Sigmoid colon (tissue), 7 donors: ENCODE results near the gene THRA. TPM values are rescaled to one million over a fixed set of nuclear protein-coding genes. Genes with fewer than 3 reads are reported as not detected.
A peak's percentile ranks its signal among the peaks of the same experiment; 100 is the strongest.

Experiments used
- DNase-seq: peaks from one replicate; pipeline ENCODE4 v3.0.0-alpha.2; 2019
- H3K27ac ChIP-seq, 4 donors: fragments of 200-600 bp; sonication (generic); one replicate each; pipeline ENCODE4 v1.5.1; 2016 to 2019; ENCODE audit warnings: mild to moderate bottlenecking in 1 of 4
- H3K27me3 ChIP-seq, 3 donors: fragments of 200-600 bp; sonication (generic); one replicate each; pipeline ENCODE4 v1.5.1; 2019; ENCODE audit warnings: mild to moderate bottlenecking in 1 of 3
- H3K36me3 ChIP-seq, 4 donors: fragments of 200-600 bp; sonication (generic); one replicate each; pipeline ENCODE4 v1.5.1; 2016 to 2019
- H3K4me1 ChIP-seq, 4 donors: fragments of 200-600 bp; sonication (generic); one replicate each; pipeline ENCODE4 v1.5.1; 2017 to 2019
- H3K4me3 ChIP-seq, 4 donors: fragments of 200-600 bp; sonication (generic); one replicate each; pipeline ENCODE4 v1.5.1; 2017 to 2019; ENCODE audit warnings: mild to moderate bottlenecking in 2 of 4, moderate library complexity in 1 of 4
- H3K9me3 ChIP-seq, 4 donors: fragments of 200-600 bp in 3 of 4; sonication (generic) in 3 of 4; one replicate each; pipeline versions ENCODE4 v1.5.1 to v1.6.1; 2013 to 2019
- EP300 ChIP-seq, 4 donors: sonication (generic); formaldehyde crosslinking; IDR thresholded peaks; one replicate each; pipeline ENCODE4 v1.6.1; 2017; ENCODE audit warnings: antibody characterized with exemption in 4 of 4
- POLR2A ChIP-seq, 2 donors: fragments of 450-650 bp; IDR thresholded peaks; one replicate each; pipeline ENCODE4 v1.6.1; 2016; ENCODE audit warnings: antibody characterized with exemption in 2 of 2, mild to moderate bottlenecking in 2 of 2, moderate library complexity in 2 of 2
- POLR2AphosphoS5 ChIP-seq, 4 donors: sonication (generic); formaldehyde crosslinking; IDR thresholded peaks; one replicate each; pipeline ENCODE4 v1.6.1; 2017; ENCODE audit warnings: antibody characterized with exemption in 4 of 4
- WGBS, 2 donors: extraction: QIAGEN DNeasy Blood & Tissue Kit; methylation state at CpG; one replicate each; pipeline ENCODE4 v1.1.7; 2013; 5-methylcytosine and 5-hydroxymethylcytosine counted together
- intact Hi-C: fragments of 100-400 bp; cut with DNase I; formaldehyde crosslinking; loops from one replicate; pipeline ENCODE4 v1.15.1; 2023
- polyA plus RNA-seq, 3 donors: library from polyadenylated mRNA; stranded (reverse); fragments of 200-250 nt; gene quantifications; one replicate each; pipeline ENCODE4 v1.2.3, GENCODE V29; 2013
- total RNA-seq, 4 donors: library from RNA; depleted of rRNA; stranded (reverse); fragments of >200 nt; gene quantifications; one replicate each; pipeline ENCODE4 v1.1.0, GENCODE V29; 2016
- TF ChIP-seq, protein P1 (sequence below), 4 experiments: fragments of 450-650 bp in 3 of 4; fragments of 200-600 bp in 1 of 4; IDR thresholded peaks; one replicate each; pipeline ENCODE4 v1.5.1; 2016 to 2019; ENCODE audit warnings: antibody characterized with exemption in 4 of 4, mild to moderate bottlenecking in 3 of 4, moderate library complexity in 2 of 4
- donor health status: healthy with polysubstance abuse.
- donor health status: Bipolar disorder and iron deficiency.
- donor health status: healthy.

THRA gene
- total and polyA plus RNA-seq, 7 donors: 25.4 to 86.1 (median 78.8) TPM

DNA sequence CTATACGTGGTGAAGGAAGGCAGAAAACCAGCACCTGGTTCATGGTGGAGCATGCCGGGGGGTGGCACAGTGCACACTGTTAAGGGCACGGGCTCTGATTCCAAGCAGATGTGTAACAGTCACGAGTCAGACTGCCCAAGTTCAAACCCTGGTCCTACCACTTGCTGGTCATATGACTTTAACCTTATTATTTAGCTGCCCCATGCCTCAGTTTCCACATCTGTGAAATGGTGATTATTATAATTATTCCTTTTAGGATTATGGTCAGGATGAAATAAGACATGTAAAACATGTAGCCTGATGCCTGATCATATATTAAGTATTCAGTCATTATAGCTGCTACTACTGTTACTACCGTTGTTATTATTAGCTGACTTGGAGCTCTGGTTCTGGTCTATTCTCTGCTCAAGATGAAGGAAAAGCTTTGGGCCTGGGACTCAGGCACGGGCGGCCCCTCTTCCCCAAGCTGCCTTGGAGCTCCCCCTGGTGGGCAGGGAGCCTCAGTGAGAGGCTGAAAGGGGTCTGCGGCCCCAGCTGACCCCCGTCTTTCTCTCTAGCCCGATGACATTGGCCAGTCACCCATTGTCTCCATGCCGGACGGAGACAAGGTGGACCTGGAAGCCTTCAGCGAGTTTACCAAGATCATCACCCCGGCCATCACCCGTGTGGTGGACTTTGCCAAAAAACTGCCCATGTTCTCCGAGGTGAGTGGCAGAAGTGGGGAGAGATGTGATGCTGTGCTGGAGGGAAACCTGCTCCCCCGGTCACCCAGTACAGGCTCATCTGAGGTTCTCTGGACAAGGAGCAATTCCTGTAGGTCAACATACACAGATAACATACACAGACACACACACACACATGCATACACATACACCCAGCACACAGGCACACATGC, 23.6 kb downstream of the THRA start:
- DNase-seq: no peak
- intact Hi-C loops: loop anchor here (2.0 kb wide), 1 partner anchor 24 kb away; the partner anchor contains the start of gene THRA
- 63 to 68% methylated on average over 17 of the region's 17 CpGs for WGBS, 2 donors
- no peaks in the 10 kb centered on the region for H3K9me3 ChIP-seq
- H3K27me3 ChIP-seq: no peaks in the 10 kb centered on the region
- H3K27ac ChIP-seq: peak overlapping the region; percentile 21 to 100 (median 69)
- no peak for TF ChIP-seq POLR2A (IDR thresholded peaks at IDR 0.05)
- TF ChIP-seq, protein P1, sequence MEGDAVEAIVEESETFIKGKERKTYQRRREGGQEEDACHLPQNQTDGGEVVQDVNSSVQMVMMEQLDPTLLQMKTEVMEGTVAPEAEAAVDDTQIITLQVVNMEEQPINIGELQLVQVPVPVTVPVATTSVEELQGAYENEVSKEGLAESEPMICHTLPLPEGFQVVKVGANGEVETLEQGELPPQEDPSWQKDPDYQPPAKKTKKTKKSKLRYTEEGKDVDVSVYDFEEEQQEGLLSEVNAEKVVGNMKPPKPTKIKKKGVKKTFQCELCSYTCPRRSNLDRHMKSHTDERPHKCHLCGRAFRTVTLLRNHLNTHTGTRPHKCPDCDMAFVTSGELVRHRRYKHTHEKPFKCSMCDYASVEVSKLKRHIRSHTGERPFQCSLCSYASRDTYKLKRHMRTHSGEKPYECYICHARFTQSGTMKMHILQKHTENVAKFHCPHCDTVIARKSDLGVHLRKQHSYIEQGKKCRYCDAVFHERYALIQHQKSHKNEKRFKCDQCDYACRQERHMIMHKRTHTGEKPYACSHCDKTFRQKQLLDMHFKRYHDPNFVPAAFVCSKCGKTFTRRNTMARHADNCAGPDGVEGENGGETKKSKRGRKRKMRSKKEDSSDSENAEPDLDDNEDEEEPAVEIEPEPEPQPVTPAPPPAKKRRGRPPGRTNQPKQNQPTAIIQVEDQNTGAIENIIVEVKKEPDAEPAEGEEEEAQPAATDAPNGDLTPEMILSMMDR (IDR thresholded peaks at IDR 0.05): peak; percentile 86 to 93 (median 90)
- TF ChIP-seq EP300 (IDR thresholded peaks at IDR 0.05): no peak
- peak in 3 of 4 donors; percentile 17 to 40 (median 17) for TF ChIP-seq POLR2AphosphoS5 (IDR thresholded peaks at IDR 0.05)
- H3K36me3 ChIP-seq: peaks cover 38 to 79% (median 59%) of the 10 kb centered on the region in 4 donors
- H3K4me1 ChIP-seq: peaks cover 0 to 43% (median 37%) of the 10 kb centered on the region in 4 donors
- H3K4me3 ChIP-seq: no peak overlapping the region

DNA sequence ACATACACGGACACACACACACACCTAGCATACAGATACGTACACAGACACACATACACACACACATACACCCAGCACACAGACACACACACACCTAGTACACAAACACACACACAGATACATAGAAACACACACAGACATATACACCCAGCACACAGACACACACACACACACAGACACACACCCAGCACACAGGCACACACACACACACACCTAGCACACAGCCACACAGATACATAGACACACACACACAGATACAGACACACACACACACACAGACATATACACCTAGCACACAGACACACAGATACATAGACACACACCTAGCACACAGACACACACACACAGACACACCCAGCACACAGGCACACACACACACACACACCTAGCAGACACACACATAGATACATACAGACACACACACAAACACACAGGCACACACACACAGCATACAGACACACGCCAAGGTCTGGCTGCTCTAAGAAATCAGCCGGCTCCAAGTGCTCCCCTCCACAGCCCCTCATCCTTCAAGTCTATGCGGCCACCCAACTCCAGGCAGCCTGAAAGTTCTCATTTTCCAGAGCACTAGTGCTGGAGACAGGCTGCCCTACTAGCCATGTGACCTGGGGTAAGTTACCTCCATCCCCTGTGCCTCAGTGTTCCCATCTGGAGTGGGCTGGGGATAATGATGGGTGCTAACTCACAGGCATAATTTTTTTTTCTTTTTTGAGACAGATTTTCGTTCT, 24.5 kb downstream of the THRA start:
- Histone ChIP-seq H3K4me1 (peaks cover 0 to 51% (median 46%) of the 10 kb centered on the region in 4 donors), H3K36me3 (peaks cover 38 to 73% (median 59%) of the 10 kb centered on the region in 4 donors), H3K9me3 (no peaks in the 10 kb centered on the region), H3K27ac (peak overlapping the region in 3 of 4 donors; percentile 65 to 100 (median 99)), H3K27me3 (no peaks in the 10 kb centered on the region), H3K4me3 (no peak overlapping the region)
- intact Hi-C loops: loop anchor here (2.0 kb wide), 1 partner anchor 24 kb away; the partner anchor contains the start of gene THRA
- no peak for TF ChIP-seq POLR2A (IDR thresholded peaks at IDR 0.05)
- no peak for TF ChIP-seq POLR2AphosphoS5 (IDR thresholded peaks at IDR 0.05)
- TF ChIP-seq, protein P1 (IDR thresholded peaks at IDR 0.05): no peak
- no peak for TF ChIP-seq EP300 (IDR thresholded peaks at IDR 0.05)
- WGBS, 2 donors: 86% methylated on average over 6 of the region's 6 CpGs
- no peak for DNase-seq

DNA sequence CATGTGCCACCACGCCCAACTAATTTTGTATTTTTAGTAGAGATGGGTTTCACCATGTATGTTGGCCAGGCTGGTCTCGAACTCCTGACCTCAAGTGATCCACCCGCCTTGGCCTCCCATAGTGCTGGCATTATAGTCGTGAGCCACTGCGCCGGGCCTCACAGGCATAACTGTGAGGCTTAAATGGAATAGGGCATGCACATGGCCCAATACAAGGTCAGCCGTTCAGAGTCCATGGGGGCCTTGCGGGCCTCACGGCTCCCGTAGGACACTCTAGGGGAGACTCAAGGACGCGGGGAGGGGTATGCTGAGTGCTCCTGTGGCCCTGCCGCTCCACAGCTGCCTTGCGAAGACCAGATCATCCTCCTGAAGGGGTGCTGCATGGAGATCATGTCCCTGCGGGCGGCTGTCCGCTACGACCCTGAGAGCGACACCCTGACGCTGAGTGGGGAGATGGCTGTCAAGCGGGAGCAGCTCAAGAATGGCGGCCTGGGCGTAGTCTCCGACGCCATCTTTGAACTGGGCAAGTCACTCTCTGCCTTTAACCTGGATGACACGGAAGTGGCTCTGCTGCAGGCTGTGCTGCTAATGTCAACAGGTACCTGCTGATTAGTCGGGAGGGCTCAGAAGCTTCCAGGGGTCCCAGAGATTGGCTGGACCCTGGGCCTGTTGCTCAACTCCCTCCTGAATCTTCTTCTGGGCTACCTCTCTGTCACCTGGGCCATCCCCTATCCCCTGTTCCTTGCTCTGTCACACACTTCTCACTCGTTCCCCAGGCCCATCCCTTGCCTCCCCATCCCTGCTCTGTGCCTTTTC, 25.3 kb downstream of the THRA start:
- no peak for DNase-seq
- Histone ChIP-seq H3K27me3 (no peaks in the 10 kb centered on the region), H3K4me3 (no peak overlapping the region), H3K27ac (peak overlapping the region in 3 of 4 donors; percentile 98 to 100 (median 99)), H3K36me3 (peaks cover 40 to 78% (median 62%) of the 10 kb centered on the region in 4 donors), H3K9me3 (no peaks in the 10 kb centered on the region), H3K4me1 (peaks cover 0 to 60% (median 55%) of the 10 kb centered on the region in 4 donors)
- no peak for TF ChIP-seq EP300 (IDR thresholded peaks at IDR 0.05)
- TF ChIP-seq POLR2A (IDR thresholded peaks at IDR 0.05): no peak
- no peak for TF ChIP-seq POLR2AphosphoS5 (IDR thresholded peaks at IDR 0.05)
- TF ChIP-seq, protein P1 (IDR thresholded peaks at IDR 0.05): no peak
- intact Hi-C loops: loop anchor here (2.0 kb wide), 1 partner anchor 25 kb away; the partner anchor contains the start of gene THRA
- 92 to 93% methylated on average over 28 of the region's 28 CpGs for WGBS, 2 donors
